Stimulated activated CD4-positive, alpha-beta T cell treated with anti-CD3 and anti-CD28 coated beads, Interleukin-12 subunit alpha, Interleukin-12 subunit beta, amount 100 ng/mL, for 24 hours (primary cell): ENCODE measurements around the gene TJAP1.
"Not testable (repeated sequence)": the region's sequence is repeated elsewhere in the genome, so short reads cannot be mapped to it uniquely, and the experiment has no call there.

Source experiments
- DNase-seq, 2 experiments: peaks; one replicate each; pipeline ENCODE4 v3.0.0-alpha.2; 2020; ENCODE audit warnings: low read depth in 2 of 2

The TJAP1 gene

GRCh38 chr6:43481591-43482236, 4.3 kb downstream of the TJAP1 start:
- no peak for DNase-seq

- DNase-seq = no peak
Observed at GRCh38 chr6:43488667-43489276, 11.4 kb downstream of the TJAP1 start.

- no peak for DNase-seq
Observed at GRCh38 chr6:43489277-43490072, 12.1 kb downstream of the TJAP1 start.

- no peak for DNase-seq
Observed at GRCh38 chr6:43490523-43490939, 13.2 kb downstream of the TJAP1 start.

GRCh38 chr6:43491750-43492661, 14.6 kb downstream of the TJAP1 start:
- DNase-seq = no peak

GRCh38 chr6:43492673-43493072, 15.3 kb downstream of the TJAP1 start:
- no peak for DNase-seq

GRCh38 chr6:43493230-43493629, 15.9 kb downstream of the TJAP1 start:
- no peak for DNase-seq

GRCh38 chr6:43493833-43494232, 16.5 kb downstream of the TJAP1 start:
- no peak for DNase-seq

- DNase-seq = no peak
Observed at GRCh38 chr6:43494321-43494720, 17.0 kb downstream of the TJAP1 start.

- no peak for DNase-seq
Observed at GRCh38 chr6:43494766-43495165, 17.4 kb downstream of the TJAP1 start.

- no peak for DNase-seq
Observed at GRCh38 chr6:43495409-43495941, 18.1 kb downstream of the TJAP1 start.

- DNase-seq = no peak
Observed at GRCh38 chr6:43496370-43497128, 19.2 kb downstream of the TJAP1 start.

GRCh38 chr6:43497129-43497396, 19.7 kb downstream of the TJAP1 start:
- no peak for DNase-seq

- DNase-seq = no peak
Observed at GRCh38 chr6:43497689-43498088, 20.3 kb downstream of the TJAP1 start.

- DNase-seq = not testable (repeated sequence)
Observed at GRCh38 chr6:43498291-43498690, 20.9 kb downstream of the TJAP1 start.

- no peak for DNase-seq
Observed at GRCh38 chr6:43499028-43499815, 21.9 kb downstream of the TJAP1 start.

GRCh38 chr6:43500921-43501320, 23.6 kb downstream of the TJAP1 start:
- DNase-seq = no peak

- no peak for DNase-seq
Observed at GRCh38 chr6:43502666-43503065, 25.3 kb downstream of the TJAP1 start.

- DNase-seq = no peak
Observed at GRCh38 chr6:43503443-43503842, 26.1 kb downstream of the TJAP1 start.
